Trophoblast cell (in vitro differentiated cells and primary cell): Measurements from ENCODE around the gene SLC13A3.
A peak's percentile ranks its signal among the peaks of the same experiment; 100 is the strongest.

Experiments used
- DNase-seq, 2 donors: peaks; one replicate each; pipeline ENCODE4 v3.0.0-alpha.2; 2016
- H2AFZ ChIP-seq: 2 replicates; pipeline ENCODE4 v1.6.1; 2013; ENCODE audit warnings: low read length, moderate library complexity, mild to moderate bottlenecking; ENCODE audit not compliant: insufficient read depth, poor library complexity
- H2AK5ac ChIP-seq: 2 replicates; pipeline ENCODE4 v1.6.1; 2013; ENCODE audit warnings: mild to moderate bottlenecking, low read length
- H2BK120ac ChIP-seq: 2 replicates; pipeline ENCODE4 v1.6.1; 2013; ENCODE audit warnings: low read length, mild to moderate bottlenecking, moderate library complexity; ENCODE audit not compliant: insufficient read depth, poor library complexity
- H2BK12ac ChIP-seq: 2 replicates; pipeline ENCODE4 v1.6.1; 2013; ENCODE audit warnings: mild to moderate bottlenecking, low read length, moderate library complexity
- H2BK5ac ChIP-seq: 2 replicates; pipeline ENCODE4 v1.6.1; 2013; ENCODE audit warnings: low read length, low read depth, moderate library complexity, mild to moderate bottlenecking; ENCODE audit not compliant: poor library complexity
- H3K14ac ChIP-seq: 2 replicates; pipeline ENCODE4 v1.6.1; 2013; ENCODE audit warnings: mild to moderate bottlenecking, low read length
- H3K18ac ChIP-seq: 2 replicates; pipeline ENCODE4 v1.6.1; 2013; ENCODE audit warnings: mild to moderate bottlenecking, low read length
- H3K23ac ChIP-seq: 2 replicates; pipeline ENCODE4 v1.6.1; 2013; ENCODE audit warnings: low read length
- H3K27ac ChIP-seq: 2 replicates; pipeline ENCODE4 v1.5.1; 2013; ENCODE audit warnings: low read depth, mild to moderate bottlenecking, inconsistent platforms, low read length, moderate library complexity
- H3K27me3 ChIP-seq: 2 replicates; pipeline ENCODE4 v1.6.1; 2013; ENCODE audit warnings: inconsistent platforms, mild to moderate bottlenecking, low read length, moderate library complexity; ENCODE audit not compliant: insufficient read depth
- H3K36me3 ChIP-seq, 2 experiments: 1 replicate in 1 of 2; 2 replicates in 1 of 2; pipeline ENCODE4 v1.6.1; 2013; ENCODE audit warnings: low read length in 2 of 2, mild to moderate bottlenecking in 2 of 2, moderate library complexity in 1 of 2; ENCODE audit not compliant: insufficient read depth in 2 of 2, control insufficient read depth in 1 of 2
- H3K4ac ChIP-seq: 2 replicates; pipeline ENCODE4 v1.6.1; 2013; ENCODE audit warnings: low read depth, mild to moderate bottlenecking, low read length, moderate library complexity
- H3K4me1 ChIP-seq, 2 experiments: 1 replicate in 1 of 2; 2 replicates in 1 of 2; pipeline ENCODE4 v1.6.1; 2013; ENCODE audit warnings: low read length in 2 of 2, mild to moderate bottlenecking in 2 of 2, moderate library complexity in 1 of 2; ENCODE audit not compliant: insufficient read depth in 2 of 2, control insufficient read depth in 1 of 2
- H3K4me2 ChIP-seq: 2 replicates; pipeline ENCODE4 v1.6.1; 2013; ENCODE audit warnings: inconsistent platforms, mild to moderate bottlenecking, low read length, moderate library complexity
- H3K4me3 ChIP-seq: 2 replicates; pipeline ENCODE4 v1.5.1; 2013; ENCODE audit warnings: mild to moderate bottlenecking, low read depth, low read length, inconsistent platforms
- H3K79me1 ChIP-seq: one replicate; pipeline ENCODE4 v1.6.1; 2013; ENCODE audit warnings: low read length
- H3K79me2 ChIP-seq: 2 replicates; pipeline ENCODE4 v1.6.1; 2013; ENCODE audit warnings: low read length, mild to moderate bottlenecking; ENCODE audit not compliant: control insufficient read depth, insufficient read depth, poor library complexity
- H3K9ac ChIP-seq: 2 replicates; pipeline ENCODE4 v1.6.1; 2013; ENCODE audit warnings: mild to moderate bottlenecking, low read length
- H3K9me3 ChIP-seq: 2 replicates; pipeline ENCODE4 v1.6.1; 2013; ENCODE audit warnings: low read depth, mild to moderate bottlenecking, control low read depth, inconsistent platforms, low read length; ENCODE audit not compliant: insufficient read depth
- H4K12ac ChIP-seq: 2 replicates; pipeline ENCODE4 v1.6.1; 2013; ENCODE audit warnings: low read depth, mild to moderate bottlenecking, low read length, moderate library complexity
- H4K8ac ChIP-seq: 2 replicates; pipeline ENCODE4 v1.6.1; 2013; ENCODE audit warnings: low read depth, mild to moderate bottlenecking, low read length, moderate library complexity
- H4K91ac ChIP-seq: one replicate; pipeline ENCODE4 v1.6.1; 2013; ENCODE audit warnings: low read depth, mild to moderate bottlenecking, low read length, moderate library complexity
- WGBS: extraction: QIAGEN DNeasy Blood & Tissue Kit; methylation state at CpG from one replicate; pipeline ENCODE4 v1.1.7; 2013; ENCODE audit warnings: missing lambda C conversion rate; ENCODE audit not compliant: insufficient read length, insufficient coverage; ENCODE audit errors: extremely low coverage; 5-methylcytosine and 5-hydroxymethylcytosine counted together

Gene SLC13A3

DNA sequence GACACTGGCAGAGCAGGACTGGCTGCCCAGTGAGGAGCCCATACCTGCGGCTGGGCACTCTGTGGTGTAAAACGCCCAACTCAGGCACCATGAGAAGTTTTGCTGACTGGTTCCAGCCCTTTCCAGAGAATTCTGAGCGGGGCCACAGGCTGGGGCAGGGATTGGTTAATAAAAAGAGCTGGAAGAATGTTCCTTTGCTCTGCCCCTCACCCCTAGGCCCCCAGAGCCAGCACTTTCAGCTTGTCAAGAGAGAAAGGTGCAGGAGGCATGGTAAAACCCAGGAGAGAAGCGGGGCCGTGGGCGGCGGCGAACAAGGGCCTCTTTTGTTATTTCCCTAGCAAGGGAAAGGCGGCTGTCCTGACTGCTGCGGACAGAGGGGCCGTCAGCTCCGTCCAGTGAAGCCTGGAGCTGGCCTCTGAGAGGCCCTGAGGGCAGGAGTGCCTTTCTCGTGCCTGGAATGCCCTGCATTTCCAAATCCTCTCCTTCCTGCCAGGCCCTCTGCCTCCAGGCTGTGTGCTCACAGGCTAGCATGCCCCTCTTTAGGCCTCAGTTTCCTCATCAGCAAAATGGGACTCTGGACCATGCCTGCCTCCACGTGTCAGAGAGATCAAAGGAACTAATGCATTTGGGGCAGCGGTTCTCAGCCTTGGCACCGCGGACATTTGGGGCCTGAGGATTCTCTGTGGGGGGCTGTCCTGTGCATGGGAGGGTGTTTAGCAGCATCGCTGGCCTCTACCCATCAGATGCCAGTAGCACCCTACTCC is 12.9 kb downstream of the SLC13A3 start:
- no peaks in the 10 kb centered on the region for H3K36me3 ChIP-seq
- no peak overlapping the region for H3K4me3 ChIP-seq
- peak overlapping the region; percentile 75 for H2BK5ac ChIP-seq
- peak overlapping the region; percentile 53 for H2BK12ac ChIP-seq
- H3K23ac ChIP-seq: no peak overlapping the region
- peak; percentile 93 to 95 for DNase-seq
- H4K12ac ChIP-seq: no peak overlapping the region
- no CpG with 5 or more reads among the region's 18 CpGs for WGBS
- no peaks in the 10 kb centered on the region for H3K27me3 ChIP-seq
- no peak overlapping the region for H3K9ac ChIP-seq
- peak overlapping the region; percentile 23 for H2AFZ ChIP-seq
- no peak overlapping the region for H2AK5ac ChIP-seq
- no peaks in the 10 kb centered on the region for H3K9me3 ChIP-seq
- H3K14ac ChIP-seq: peak overlapping the region; percentile 72
- H4K91ac ChIP-seq: peak overlapping the region; percentile 89
- H3K4ac ChIP-seq: peak overlapping the region; percentile 42
- peak overlapping the region; percentile 89 for H3K27ac ChIP-seq
- peaks cover 18% of the 10 kb centered on the region for H3K79me1 ChIP-seq
- no peak overlapping the region for H3K4me2 ChIP-seq
- H3K18ac ChIP-seq: peak overlapping the region; percentile 58
- no peaks in the 10 kb centered on the region for H3K79me2 ChIP-seq
- peak overlapping the region; percentile 71 for H2BK120ac ChIP-seq
- H4K8ac ChIP-seq: peak overlapping the region; percentile 68
- H3K4me1 ChIP-seq: peaks cover 28 to 37% of the 10 kb centered on the region in 2 experiments

GRCh38 chr20:46637427-46638133 is 13.7 kb downstream of the SLC13A3 start:
- Histone ChIP-seq H3K23ac (no peak overlapping the region), H3K4ac (peak overlapping the region; percentile 42), H2BK12ac (peak overlapping the region; percentile 53), H2BK120ac (peak overlapping the region; percentile 71), H3K4me2 (no peak overlapping the region), H3K79me1 (peaks cover 18% of the 10 kb centered on the region), H3K27me3 (no peaks in the 10 kb centered on the region), H3K14ac (peak overlapping the region; percentile 72), H4K8ac (peak overlapping the region; percentile 68), H3K4me1 (peaks cover 30 to 37% of the 10 kb centered on the region in 2 experiments), H3K79me2 (no peaks in the 10 kb centered on the region), H4K91ac (peak overlapping the region; percentile 89), H4K12ac (no peak overlapping the region), H3K36me3 (no peaks in the 10 kb centered on the region), H2BK5ac (peak overlapping the region; percentile 75), H3K18ac (peak overlapping the region; percentile 58), H3K9ac (no peak overlapping the region), H3K27ac (peak overlapping the region; percentile 89), H2AK5ac (peak overlapping the region; percentile 16), H3K4me3 (no peak overlapping the region), H3K9me3 (no peaks in the 10 kb centered on the region), H2AFZ (peak overlapping the region; percentile 23)
- no CpG with 5 or more reads among the region's 4 CpGs for WGBS
- DNase-seq: no peak

DNA sequence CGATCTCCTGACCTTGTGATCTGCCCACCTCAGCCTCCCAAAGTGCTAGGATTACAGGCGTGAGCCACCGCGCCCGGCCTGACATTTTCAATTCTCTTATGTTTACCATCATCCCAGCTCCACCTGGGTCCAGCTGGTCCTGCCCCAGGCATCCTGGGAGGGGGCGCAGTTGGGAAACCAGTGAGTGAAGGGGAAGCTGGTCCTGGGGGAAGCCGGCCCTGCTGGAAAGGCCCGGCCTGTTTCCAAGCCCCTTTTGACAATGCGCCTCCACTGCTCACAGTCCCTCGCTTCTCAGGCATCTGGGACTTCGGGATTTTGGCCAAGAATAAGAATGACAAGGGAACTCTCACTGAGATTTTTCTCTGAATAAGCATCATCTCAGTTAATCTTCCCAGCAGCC is 14.2 kb downstream of the SLC13A3 start:
- no peak overlapping the region for H3K9ac ChIP-seq
- H2AK5ac ChIP-seq: peak overlapping the region; percentile 58
- H3K4me3 ChIP-seq: no peak overlapping the region
- WGBS: no CpG with 5 or more reads among the region's 11 CpGs
- H3K14ac ChIP-seq: peak overlapping the region; percentile 21
- no peak for DNase-seq
- H2BK12ac ChIP-seq: peak overlapping the region; percentile 58
- H3K4me2 ChIP-seq: no peak overlapping the region
- no peak overlapping the region for H4K8ac ChIP-seq
- no peaks in the 10 kb centered on the region for H3K79me2 ChIP-seq
- no peak overlapping the region for H4K12ac ChIP-seq
- H2BK120ac ChIP-seq: peak overlapping the region; percentile 68
- H3K36me3 ChIP-seq: no peaks in the 10 kb centered on the region
- no peaks in the 10 kb centered on the region for H3K27me3 ChIP-seq
- peaks cover 22% of the 10 kb centered on the region for H3K79me1 ChIP-seq
- no peak overlapping the region for H3K18ac ChIP-seq
- H3K4ac ChIP-seq: no peak overlapping the region
- no peak overlapping the region for H2AFZ ChIP-seq
- no peak overlapping the region for H3K23ac ChIP-seq
- no peak overlapping the region for H3K27ac ChIP-seq
- H3K4me1 ChIP-seq: peaks cover 31 to 38% of the 10 kb centered on the region in 2 experiments
- H3K9me3 ChIP-seq: no peaks in the 10 kb centered on the region
- H4K91ac ChIP-seq: peak overlapping the region; percentile 70
- no peak overlapping the region for H2BK5ac ChIP-seq

GRCh38 chr20:46636514-46636913 is 14.7 kb downstream of the SLC13A3 start:
- no peak overlapping the region for H3K4me2 ChIP-seq
- H4K91ac ChIP-seq: peak overlapping the region; percentile 53
- DNase-seq: no peak
- no peaks in the 10 kb centered on the region for H3K79me2 ChIP-seq
- no peak overlapping the region for H4K8ac ChIP-seq
- H3K14ac ChIP-seq: peak overlapping the region; percentile 38
- no peak overlapping the region for H3K27ac ChIP-seq
- peak overlapping the region; percentile 15 for H2BK5ac ChIP-seq
- H3K18ac ChIP-seq: peak overlapping the region; percentile 39
- no peak overlapping the region for H2AK5ac ChIP-seq
- H3K9me3 ChIP-seq: no peaks in the 10 kb centered on the region
- no peaks in the 10 kb centered on the region for H3K36me3 ChIP-seq
- peaks cover 24% of the 10 kb centered on the region for H3K79me1 ChIP-seq
- no peak overlapping the region for H3K4ac ChIP-seq
- no peak overlapping the region for H3K9ac ChIP-seq
- peaks cover 36 to 43% of the 10 kb centered on the region in 2 experiments for H3K4me1 ChIP-seq
- H2AFZ ChIP-seq: no peak overlapping the region
- H4K12ac ChIP-seq: no peak overlapping the region
- H3K23ac ChIP-seq: no peak overlapping the region
- H3K4me3 ChIP-seq: no peak overlapping the region
- no peaks in the 10 kb centered on the region for H3K27me3 ChIP-seq
- peak overlapping the region; percentile 65 for H2BK120ac ChIP-seq
- peak overlapping the region; percentile 85 for H2BK12ac ChIP-seq
- no CpG with 5 or more reads among the region's 4 CpGs for WGBS
